ENCODE measurements around the gene IL3. TPM values are rescaled to one million over a fixed set of nuclear protein-coding genes. Genes with fewer than 3 reads are reported as not detected.

The IL3 gene
- total RNA-seq, 2 donors from 2014 or later, result 0.32 to 9.0 TPM

- Mint-ChIP-seq H3K27ac (peak overlapping the region; percentile 42), H3K4me3 (no peak overlapping the region), H3K4me1 (peaks cover 45% of the 10 kb centered on the region), H3K27me3 (no peaks in the 10 kb centered on the region), H3K36me3 (ENCODE audit: low read depth) (peaks cover 6% of the 10 kb centered on the region), H3K9me3 (no peaks in the 10 kb centered on the region)
- no peak for ATAC-seq (replicated peaks)
Observed at GRCh38 chr5:132081458-132081857, 21.0 kb downstream of the IL3 start.

DNA sequence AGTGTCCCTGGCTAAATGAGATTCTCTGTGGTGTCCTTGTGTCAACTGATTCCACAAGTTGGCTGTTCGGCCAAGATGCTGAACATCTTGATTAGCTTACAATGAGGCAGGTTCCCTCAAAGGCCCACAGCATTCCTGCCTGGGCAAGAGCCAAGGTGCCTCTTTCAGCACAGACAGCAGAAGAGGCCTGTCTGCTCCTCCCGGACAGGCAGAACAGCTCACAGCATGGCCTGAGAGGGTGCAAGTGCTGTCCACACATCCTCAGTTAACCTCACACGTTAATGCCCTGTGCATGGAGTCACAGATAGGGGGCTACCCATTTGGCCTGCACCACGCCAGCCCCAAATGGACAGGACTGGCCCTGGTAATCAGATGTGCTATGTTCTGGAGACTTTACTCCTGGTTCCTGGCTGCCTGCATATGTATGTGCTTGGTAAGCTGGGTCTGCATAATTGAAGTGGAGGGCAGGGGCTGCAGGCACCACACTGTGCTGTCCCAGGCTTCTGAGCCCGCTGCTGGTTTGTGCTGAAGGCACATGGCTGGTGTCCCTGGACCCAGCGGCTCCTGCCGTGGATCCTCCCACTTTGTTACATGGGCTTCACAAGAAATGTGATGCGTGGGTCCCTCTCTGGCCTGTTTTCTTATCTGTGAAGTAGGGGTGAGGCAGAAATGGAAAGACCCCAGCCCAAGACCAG is 22.0 kb downstream of the IL3 start:
- H3K27me3 Mint-ChIP-seq, result no peaks in the 10 kb centered on the region
- H3K9me3 Mint-ChIP-seq, result no peaks in the 10 kb centered on the region
- peaks cover 37% of the 10 kb centered on the region for H3K4me1 Mint-ChIP-seq
- peak overlapping the region; percentile 17 for H3K4me3 Mint-ChIP-seq
- no peaks in the 10 kb centered on the region for H3K36me3 Mint-ChIP-seq (ENCODE audit: low read depth)
- ATAC-seq (replicated peaks), result no peak
- H3K27ac Mint-ChIP-seq, result peak overlapping the region; percentile 76

DNA sequence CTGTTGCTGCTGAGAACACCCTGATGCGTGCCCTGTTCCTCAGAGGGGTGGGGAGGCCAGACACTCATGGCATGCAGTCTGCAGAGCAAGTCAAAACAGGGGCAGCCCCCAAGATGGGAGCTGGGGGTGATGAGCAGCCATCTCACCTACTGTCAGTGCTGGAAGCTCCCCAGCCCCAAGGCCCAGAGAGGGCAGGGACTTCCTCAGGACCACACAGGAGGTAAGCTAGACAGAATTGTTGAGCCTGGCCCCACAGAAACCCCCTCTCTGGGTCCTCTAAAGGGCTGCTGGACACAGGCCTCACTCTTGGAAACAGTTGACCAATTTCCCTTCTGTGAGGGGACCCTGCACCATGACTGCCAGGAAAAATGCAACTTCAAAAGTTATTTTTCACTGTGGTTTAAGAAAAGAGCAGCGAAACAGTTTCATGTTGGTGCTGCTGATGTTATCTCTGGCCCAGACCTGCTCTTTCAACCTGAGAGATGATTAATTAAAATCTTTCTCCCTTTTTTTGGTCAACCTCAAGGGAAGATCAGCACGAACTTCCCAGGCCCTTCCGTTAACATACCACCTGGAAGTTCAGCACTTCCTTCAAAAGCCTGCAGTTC is 22.7 kb downstream of the IL3 start:
- ATAC-seq (replicated peaks), result peak; percentile 83
- no peaks in the 10 kb centered on the region for H3K36me3 Mint-ChIP-seq (ENCODE audit: low read depth)
- peaks cover 35% of the 10 kb centered on the region for H3K4me1 Mint-ChIP-seq
- peak overlapping the region; percentile 76 for H3K27ac Mint-ChIP-seq
- H3K4me3 Mint-ChIP-seq, result peak overlapping the region; percentile 17
- no peaks in the 10 kb centered on the region for H3K27me3 Mint-ChIP-seq
- no peaks in the 10 kb centered on the region for H3K9me3 Mint-ChIP-seq

DNA sequence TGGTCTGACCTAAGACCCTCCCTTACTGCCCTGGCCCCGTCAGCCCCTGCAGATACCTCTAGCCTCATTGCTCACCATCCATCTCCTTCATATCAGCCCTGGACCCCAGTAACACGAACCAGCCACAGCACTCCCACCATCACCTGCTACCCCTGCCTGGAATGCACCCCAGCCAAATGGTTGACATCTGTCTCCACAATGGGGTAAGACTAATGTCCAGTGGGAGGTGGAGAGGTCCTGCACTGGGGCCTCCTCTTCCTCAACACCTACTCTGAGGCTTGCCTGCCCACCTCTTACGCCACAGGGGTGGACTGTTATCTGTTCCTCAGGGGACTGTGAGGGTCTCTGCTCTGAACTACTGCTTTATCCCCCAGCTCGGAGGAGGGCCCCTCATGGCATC is 25.2 kb downstream of the IL3 start:
- peaks cover 6% of the 10 kb centered on the region for H3K9me3 Mint-ChIP-seq
- peak overlapping the region; percentile 28 for H3K4me3 Mint-ChIP-seq
- peak overlapping the region; percentile 44 for H3K27ac Mint-ChIP-seq
- H3K27me3 Mint-ChIP-seq, result no peaks in the 10 kb centered on the region
- H3K4me1 Mint-ChIP-seq, result peaks cover 46% of the 10 kb centered on the region
- no peak for ATAC-seq (replicated peaks)
- no peaks in the 10 kb centered on the region for H3K36me3 Mint-ChIP-seq (ENCODE audit: low read depth)

DNA sequence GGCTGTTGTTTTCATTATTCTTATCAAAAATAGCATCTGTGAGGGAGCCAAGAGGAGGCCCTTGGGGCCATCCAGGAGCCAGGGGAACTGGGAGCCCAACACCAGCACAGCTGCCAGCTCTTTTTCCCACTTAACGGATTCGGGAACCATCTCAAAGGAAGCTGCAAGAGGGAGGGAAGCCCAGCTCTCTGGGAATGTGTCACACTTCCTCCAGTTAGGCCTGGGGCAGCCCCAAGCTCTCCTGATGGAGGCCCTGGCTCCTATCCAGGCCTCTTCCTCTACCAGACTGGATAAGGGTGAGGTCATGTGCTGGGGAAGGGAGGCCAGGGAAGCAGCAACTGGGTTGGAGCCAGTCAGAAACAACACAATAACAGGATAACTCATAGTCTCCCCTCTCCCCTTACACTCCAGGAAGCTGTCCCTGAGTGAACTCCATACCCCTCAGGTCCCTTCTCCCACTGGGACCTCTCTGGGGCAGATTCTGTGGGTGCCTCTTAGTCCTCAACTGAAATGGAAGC is 25.9 kb downstream of the IL3 start:
- Mint-ChIP-seq H3K36me3 (ENCODE audit: low read depth) (no peaks in the 10 kb centered on the region), H3K27me3 (no peaks in the 10 kb centered on the region), H3K4me3 (no peak overlapping the region), H3K27ac (peak overlapping the region; percentile 44), H3K4me1 (peaks cover 46% of the 10 kb centered on the region), H3K9me3 (peaks cover 6% of the 10 kb centered on the region)
- ATAC-seq (replicated peaks), result no peak

DNA sequence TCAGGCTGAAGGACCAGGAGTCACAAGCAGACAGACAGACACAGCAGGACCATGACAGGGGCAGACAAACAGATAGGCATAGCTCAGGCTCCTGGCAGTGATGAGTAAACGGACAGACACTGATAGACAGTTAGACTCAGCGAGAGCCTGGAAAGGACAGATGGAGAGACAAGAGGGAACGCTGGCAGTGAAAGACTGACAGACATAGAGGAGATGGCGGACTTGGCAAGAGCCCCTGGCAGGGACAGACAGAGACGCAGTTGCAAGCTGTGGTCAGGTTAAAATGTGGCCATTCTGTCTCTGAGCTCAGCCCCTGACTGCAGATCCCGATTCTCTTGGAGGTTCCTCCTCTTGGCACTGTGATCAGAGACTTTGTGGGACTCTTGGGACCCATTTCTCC is 26.7 kb downstream of the IL3 start:
- Mint-ChIP-seq H3K36me3 (ENCODE audit: low read depth) (no peaks in the 10 kb centered on the region), H3K27ac (no peak overlapping the region)

GRCh38 chr5:132087661-132088060 is 27.2 kb downstream of the IL3 start:
- Mint-ChIP-seq H3K36me3 (ENCODE audit: low read depth) (no peaks in the 10 kb centered on the region), H3K4me3 (no peak overlapping the region), H3K9me3 (peaks cover 6% of the 10 kb centered on the region), H3K27me3 (no peaks in the 10 kb centered on the region), H3K27ac (no peak overlapping the region), H3K4me1 (peaks cover 37% of the 10 kb centered on the region)
- no peak for ATAC-seq (replicated peaks)

More for the DNA sequence above, 26.7 kb downstream of the IL3 start:
- Mint-ChIP-seq H3K4me1 (peaks cover 40% of the 10 kb centered on the region), H3K27me3 (no peaks in the 10 kb centered on the region), H3K4me3 (no peak overlapping the region), H3K9me3 (peaks cover 6% of the 10 kb centered on the region)
- ATAC-seq (replicated peaks), result no peak

DNA sequence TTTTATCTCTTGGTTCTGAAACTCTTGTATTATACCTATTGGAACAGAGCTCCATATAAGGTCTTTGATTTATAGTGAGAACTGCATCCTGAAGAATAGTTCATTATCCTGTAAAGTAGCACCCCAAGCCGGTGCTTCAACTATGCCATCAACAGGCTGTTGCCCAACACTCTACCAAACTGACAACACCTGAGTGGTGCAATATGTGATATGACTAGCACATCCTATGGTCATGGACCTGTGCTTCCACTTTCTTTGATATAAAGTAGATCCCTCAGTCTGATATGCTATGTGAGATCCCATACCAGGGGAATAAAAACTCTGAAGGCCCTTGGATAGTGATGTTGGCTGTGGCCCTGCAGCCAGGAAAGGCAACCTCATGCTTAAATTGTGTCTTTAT is 28.9 kb downstream of the IL3 start:
- H3K4me1 Mint-ChIP-seq, result peaks cover 36% of the 10 kb centered on the region
- H3K36me3 Mint-ChIP-seq (ENCODE audit: low read depth), result no peaks in the 10 kb centered on the region
- no peak overlapping the region for H3K4me3 Mint-ChIP-seq
- no peaks in the 10 kb centered on the region for H3K27me3 Mint-ChIP-seq
- no peak for ATAC-seq (replicated peaks)
- peaks cover 6% of the 10 kb centered on the region for H3K9me3 Mint-ChIP-seq
- no peak overlapping the region for H3K27ac Mint-ChIP-seq

- peaks cover 6% of the 10 kb centered on the region for H3K9me3 Mint-ChIP-seq
- H3K4me1 Mint-ChIP-seq, result peaks cover 36% of the 10 kb centered on the region
- H3K4me3 Mint-ChIP-seq, result peak overlapping the region; percentile 44
- ATAC-seq (replicated peaks), result peak; percentile 77
- no peaks in the 10 kb centered on the region for H3K27me3 Mint-ChIP-seq
- H3K36me3 Mint-ChIP-seq (ENCODE audit: low read depth), result no peaks in the 10 kb centered on the region
- no peak overlapping the region for H3K27ac Mint-ChIP-seq
Observed at GRCh38 chr5:132090107-132090506, 29.7 kb downstream of the IL3 start.

DNA sequence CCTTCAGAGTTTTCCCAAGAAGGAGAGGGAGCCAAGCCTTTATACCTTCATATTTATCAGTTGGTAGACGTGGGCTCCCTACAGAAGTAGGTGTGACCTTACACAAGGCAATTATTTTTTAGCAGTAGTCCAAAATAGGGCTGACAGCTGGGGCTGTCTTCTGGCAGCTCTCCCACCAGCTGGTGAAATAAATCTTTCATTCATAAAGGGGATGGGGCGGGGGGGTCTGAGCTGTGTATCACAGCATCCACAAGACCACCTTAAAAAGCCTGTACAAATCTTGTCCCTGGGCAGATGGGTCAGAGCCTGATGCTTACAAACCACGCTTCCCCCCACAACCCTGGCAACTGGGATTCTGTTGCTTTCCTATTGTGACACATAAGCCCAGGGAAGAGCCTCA is 32.8 kb downstream of the IL3 start:
- no peak for ATAC-seq (replicated peaks)
- no peak overlapping the region for H3K4me3 Mint-ChIP-seq
- H3K36me3 Mint-ChIP-seq (ENCODE audit: low read depth), result no peaks in the 10 kb centered on the region
- H3K9me3 Mint-ChIP-seq, result peaks cover 6% of the 10 kb centered on the region
- no peaks in the 10 kb centered on the region for H3K27me3 Mint-ChIP-seq
- H3K4me1 Mint-ChIP-seq, result peaks cover 41% of the 10 kb centered on the region
- H3K27ac Mint-ChIP-seq, result peak overlapping the region; percentile 81

- H3K36me3 Mint-ChIP-seq (ENCODE audit: low read depth), result peaks cover 8% of the 10 kb centered on the region
- peak overlapping the region; percentile 63 for H3K4me3 Mint-ChIP-seq
- ATAC-seq (replicated peaks), result peak; percentile 6
- no peaks in the 10 kb centered on the region for H3K27me3 Mint-ChIP-seq
- H3K9me3 Mint-ChIP-seq, result peaks cover 6% of the 10 kb centered on the region
- H3K27ac Mint-ChIP-seq, result peak overlapping the region; percentile 81
- H3K4me1 Mint-ChIP-seq, result peaks cover 44% of the 10 kb centered on the region
Observed at GRCh38 chr5:132094393-132095076, 34.1 kb downstream of the IL3 start.

GRCh38 chr5:132095077-132095410 is 34.6 kb downstream of the IL3 start:
- Mint-ChIP-seq H3K36me3 (ENCODE audit: low read depth) (peaks cover 13% of the 10 kb centered on the region), H3K27ac (peak overlapping the region; percentile 81), H3K9me3 (peaks cover 4% of the 10 kb centered on the region), H3K4me3 (peak overlapping the region; percentile 63), H3K27me3 (no peaks in the 10 kb centered on the region), H3K4me1 (peaks cover 46% of the 10 kb centered on the region)
- no peak for ATAC-seq (replicated peaks)

DNA sequence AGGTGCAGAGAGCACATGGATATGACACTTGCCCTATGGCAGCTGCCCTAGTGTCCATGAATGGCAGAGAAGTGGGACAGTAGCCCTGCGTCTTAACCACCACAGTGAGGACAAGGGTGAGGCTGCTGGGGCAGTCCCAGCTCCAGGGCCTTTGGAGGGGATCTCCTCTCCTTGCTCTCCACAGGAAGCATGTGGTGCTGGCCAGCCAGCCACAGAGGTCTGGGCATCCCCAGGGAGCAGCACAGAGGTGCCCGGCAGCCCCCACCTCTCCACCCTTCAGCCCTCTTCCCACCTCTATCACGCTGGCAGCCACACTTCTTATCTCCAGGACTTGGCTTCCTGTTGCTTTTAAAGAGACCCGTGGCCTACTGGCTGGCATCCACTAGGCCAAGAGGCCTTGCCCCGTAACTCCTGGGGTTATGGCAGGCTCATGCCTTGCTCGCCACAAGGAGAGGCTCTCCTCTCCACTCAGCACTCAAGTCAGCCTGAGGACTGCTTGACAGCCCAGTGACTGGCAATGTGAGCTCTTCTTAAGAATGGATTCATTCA is 35.0 kb downstream of the IL3 start:
- peaks cover 1% of the 10 kb centered on the region for H3K9me3 Mint-ChIP-seq
- peaks cover 15% of the 10 kb centered on the region for H3K36me3 Mint-ChIP-seq (ENCODE audit: low read depth)
- H3K4me3 Mint-ChIP-seq, result peak overlapping the region; percentile 63
- H3K27me3 Mint-ChIP-seq, result no peaks in the 10 kb centered on the region
- H3K27ac Mint-ChIP-seq, result peak overlapping the region; percentile 81
- peaks cover 45% of the 10 kb centered on the region for H3K4me1 Mint-ChIP-seq
- peak; percentile 15 for ATAC-seq (replicated peaks)

GRCh38 chr5:132096904-132097303 is 36.4 kb downstream of the IL3 start:
- Mint-ChIP-seq H3K9me3 (no peaks in the 10 kb centered on the region), H3K36me3 (ENCODE audit: low read depth) (peaks cover 15% of the 10 kb centered on the region), H3K27ac (peak overlapping the region; percentile 65), H3K4me1 (peaks cover 48% of the 10 kb centered on the region), H3K4me3 (peak overlapping the region; percentile 17), H3K27me3 (no peaks in the 10 kb centered on the region)
- ATAC-seq (replicated peaks), result no peak

All from activated T-helper 17 cell treated with anti-CD3 and anti-CD28 coated beads, Interleukin-2, amount 50 U/mL, for 72 hours (primary cell).